GM20000 (cell line): ENCODE results near the gene TSC1.

Experiments
- DNase-seq: peaks from one replicate; pipeline ENCODE4 v3.0.0; 2012; ENCODE audit warnings: low spot score
- TF ChIP-seq, protein P1 (sequence below): IDR thresholded peaks from 2 replicates; pipeline ENCODE4 v1.5.1; 2012; ENCODE audit warnings: mild to moderate bottlenecking, control low read depth; ENCODE audit errors: extremely low read depth, missing control alignments

The TSC1 gene

DNA sequence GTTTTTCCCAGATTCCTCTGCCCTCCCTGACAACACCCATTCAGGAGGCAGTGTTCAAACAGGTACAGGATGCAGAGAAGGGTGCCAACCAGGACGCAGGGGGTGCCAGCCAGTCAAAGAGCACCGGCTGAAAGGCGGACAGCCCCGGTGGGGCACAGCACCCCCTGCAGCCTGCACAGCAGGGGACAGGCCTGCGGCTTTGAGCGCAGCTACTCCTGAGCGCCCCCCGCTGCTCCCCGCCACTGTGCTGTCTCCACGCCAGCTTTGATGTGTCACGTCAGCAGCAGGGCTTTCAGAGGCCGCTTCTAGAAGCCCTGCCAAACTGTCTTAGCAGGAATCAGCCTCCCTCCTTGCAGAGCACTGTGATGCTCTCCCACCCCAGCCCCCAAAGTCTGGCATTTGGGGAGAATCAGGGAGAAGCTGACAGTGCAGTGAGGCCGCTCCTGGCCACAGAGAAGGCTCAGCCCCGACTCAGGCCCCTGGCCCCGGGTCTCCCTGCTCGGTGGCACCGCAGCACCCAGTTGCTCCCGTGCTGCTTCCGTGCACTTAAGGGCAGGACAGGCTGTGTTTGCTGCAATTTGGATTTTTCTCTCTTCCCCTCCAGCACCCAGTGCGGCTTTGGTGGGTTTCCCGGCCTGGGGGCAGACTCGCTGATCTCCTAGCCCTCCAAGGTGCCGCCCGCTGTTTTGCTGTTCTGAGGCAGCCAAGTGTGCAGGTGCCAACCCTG lies 86.6 kb downstream of the TSC1 start:
- DNase-seq: no peak
- TF ChIP-seq, protein P1, sequence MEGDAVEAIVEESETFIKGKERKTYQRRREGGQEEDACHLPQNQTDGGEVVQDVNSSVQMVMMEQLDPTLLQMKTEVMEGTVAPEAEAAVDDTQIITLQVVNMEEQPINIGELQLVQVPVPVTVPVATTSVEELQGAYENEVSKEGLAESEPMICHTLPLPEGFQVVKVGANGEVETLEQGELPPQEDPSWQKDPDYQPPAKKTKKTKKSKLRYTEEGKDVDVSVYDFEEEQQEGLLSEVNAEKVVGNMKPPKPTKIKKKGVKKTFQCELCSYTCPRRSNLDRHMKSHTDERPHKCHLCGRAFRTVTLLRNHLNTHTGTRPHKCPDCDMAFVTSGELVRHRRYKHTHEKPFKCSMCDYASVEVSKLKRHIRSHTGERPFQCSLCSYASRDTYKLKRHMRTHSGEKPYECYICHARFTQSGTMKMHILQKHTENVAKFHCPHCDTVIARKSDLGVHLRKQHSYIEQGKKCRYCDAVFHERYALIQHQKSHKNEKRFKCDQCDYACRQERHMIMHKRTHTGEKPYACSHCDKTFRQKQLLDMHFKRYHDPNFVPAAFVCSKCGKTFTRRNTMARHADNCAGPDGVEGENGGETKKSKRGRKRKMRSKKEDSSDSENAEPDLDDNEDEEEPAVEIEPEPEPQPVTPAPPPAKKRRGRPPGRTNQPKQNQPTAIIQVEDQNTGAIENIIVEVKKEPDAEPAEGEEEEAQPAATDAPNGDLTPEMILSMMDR: no peak

DNA sequence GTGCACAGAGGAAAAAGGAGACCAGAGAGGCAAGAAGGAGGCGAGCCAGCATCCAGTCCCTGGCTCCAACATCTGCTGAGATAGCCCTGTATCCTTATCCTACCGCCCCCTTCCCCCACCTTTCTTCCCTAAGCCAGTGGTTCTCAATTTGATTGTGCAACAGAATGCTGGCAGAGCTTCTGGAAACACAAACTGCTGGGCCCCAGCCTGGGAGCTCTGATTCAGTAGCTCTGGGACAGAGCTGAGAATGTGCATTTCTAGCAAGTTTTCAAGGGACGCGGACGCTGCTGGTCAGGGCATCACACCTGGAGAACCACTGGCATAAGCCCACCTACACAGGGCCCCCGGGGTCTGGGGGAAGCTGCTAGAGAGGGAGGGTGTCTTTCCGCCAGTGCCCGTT lies 87.4 kb downstream of the TSC1 start:
- TF ChIP-seq, protein P1: no peak
- no peak for DNase-seq

DNA sequence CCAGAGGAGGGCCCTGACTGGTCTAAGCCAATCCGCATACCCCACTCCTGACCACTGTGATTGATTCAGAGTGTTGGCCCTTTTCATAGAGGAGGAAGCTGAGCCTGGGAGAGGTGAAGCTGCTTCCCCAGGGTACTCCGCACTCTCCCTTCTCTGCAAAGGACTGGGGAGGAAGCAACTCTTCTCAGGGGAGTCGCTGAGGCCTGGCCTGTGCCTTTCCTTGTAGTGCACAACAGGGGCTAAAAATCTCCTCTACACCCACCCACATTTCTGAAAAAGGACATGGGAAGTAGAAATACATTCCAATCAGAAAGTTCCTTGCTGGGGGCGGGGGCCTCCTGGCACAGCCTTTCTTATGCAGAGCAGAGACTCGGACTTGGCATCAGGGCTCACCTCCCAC lies 88.5 kb downstream of the TSC1 start:
- TF ChIP-seq, protein P1: no peak
- DNase-seq: no peak

DNA sequence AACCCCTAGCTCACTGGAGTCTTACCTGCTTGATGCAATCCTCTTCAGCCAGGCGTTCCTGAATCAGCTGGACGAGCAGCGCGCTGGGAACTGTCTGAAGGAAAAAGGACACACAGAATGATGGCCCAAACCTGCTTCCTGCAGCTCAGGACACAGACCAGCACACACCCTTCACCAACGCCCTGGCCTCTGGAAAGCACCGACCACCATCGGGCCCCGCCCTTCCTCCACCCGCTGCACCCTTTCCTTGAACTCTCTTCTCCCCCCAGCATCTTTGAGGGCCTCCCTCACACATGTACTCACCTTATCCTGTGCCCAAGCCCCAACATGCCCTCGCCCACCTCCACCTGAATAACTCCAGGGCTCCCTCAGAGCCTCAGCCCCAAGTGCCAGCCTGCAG lies 89.6 kb downstream of the TSC1 start:
- TF ChIP-seq, protein P1: no peak
- no peak for DNase-seq

DNA sequence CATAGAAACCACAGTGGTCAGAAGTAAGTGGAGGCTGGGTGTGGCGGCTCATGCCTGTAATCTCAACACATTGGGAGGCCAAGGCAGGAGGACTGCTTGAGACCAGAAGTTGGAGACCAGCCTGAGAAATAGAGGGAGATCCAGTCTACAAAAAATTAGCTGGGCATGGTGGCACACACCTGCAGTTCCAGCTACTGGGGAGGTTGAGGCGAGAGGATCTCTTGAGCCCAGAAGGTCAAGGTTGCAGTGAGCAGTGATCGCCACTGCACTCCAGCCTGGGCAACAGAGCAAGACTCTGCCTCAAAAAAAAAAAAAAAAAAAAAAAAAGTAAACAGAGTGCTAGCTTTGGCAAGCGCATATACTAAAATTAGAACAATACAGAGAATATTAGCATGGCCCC lies 90.9 kb downstream of the TSC1 start:
- TF ChIP-seq, protein P1: no peak
- no peak for DNase-seq

DNA sequence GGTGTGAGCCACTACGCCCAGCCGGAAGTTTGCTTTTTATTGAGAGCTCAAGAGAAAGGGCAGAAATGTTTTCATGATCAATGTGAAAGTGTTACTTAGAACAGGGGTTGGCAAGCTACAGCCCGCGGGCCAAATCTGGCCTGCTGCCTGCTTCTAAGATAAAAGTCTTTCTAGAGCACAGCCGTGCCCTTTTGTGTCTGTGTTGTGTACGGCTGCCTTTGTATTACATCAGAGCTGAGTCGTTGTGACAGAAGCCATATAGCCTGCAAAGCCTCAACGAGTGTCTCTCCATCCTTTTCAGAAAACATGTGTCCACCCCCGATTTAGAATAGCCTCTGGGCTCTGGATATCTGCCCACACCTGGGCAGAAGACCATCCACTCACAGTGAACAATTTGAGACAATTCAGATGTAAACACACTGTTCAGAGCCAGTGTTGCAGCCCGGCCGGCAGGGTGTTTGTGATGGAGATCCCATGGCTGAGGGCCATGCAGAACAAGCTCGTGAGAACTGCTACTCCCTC lies 95.2 kb downstream of the TSC1 start:
- no peak for DNase-seq
- TF ChIP-seq, protein P1: no peak

DNA sequence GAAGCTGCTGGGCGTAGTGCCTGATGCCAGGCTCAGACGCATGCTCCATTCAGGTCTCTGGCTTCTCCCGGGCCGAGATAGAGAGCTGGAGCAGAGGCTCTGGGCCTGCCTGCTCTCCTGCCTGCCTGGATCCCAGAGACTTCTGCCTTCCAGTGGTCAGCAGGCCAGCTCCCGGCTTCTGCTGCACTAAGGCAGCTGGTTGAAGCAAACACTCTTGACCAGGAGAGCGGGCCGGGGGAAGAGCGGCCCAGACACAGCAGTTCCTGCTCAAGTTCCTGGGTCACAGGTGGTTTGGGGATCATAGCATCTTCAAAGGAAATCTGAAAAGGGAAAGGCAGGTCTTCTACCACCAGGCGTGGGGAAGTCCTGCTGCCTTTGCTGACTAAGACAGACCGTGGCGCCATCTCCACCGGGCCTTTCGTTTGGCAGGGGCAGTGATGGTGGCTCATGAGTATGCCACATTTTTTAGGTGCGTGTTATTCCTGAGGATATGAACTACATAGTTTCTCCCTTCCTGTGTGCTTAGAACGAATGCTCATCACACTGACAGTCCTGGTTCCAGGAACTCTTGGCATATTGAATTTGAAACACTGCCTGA lies 97.4 kb downstream of the TSC1 start:
- no peak for DNase-seq
- TF ChIP-seq, protein P1: no peak
